ENCODE measurements around the gene ZNF132. TPM values are rescaled to one million over a fixed set of nuclear protein-coding genes. Genes with fewer than 3 reads are reported as not detected.

The ZNF132 gene
- total RNA-seq, 1 experiment from 2014 or later, result 2.6 TPM

DNA sequence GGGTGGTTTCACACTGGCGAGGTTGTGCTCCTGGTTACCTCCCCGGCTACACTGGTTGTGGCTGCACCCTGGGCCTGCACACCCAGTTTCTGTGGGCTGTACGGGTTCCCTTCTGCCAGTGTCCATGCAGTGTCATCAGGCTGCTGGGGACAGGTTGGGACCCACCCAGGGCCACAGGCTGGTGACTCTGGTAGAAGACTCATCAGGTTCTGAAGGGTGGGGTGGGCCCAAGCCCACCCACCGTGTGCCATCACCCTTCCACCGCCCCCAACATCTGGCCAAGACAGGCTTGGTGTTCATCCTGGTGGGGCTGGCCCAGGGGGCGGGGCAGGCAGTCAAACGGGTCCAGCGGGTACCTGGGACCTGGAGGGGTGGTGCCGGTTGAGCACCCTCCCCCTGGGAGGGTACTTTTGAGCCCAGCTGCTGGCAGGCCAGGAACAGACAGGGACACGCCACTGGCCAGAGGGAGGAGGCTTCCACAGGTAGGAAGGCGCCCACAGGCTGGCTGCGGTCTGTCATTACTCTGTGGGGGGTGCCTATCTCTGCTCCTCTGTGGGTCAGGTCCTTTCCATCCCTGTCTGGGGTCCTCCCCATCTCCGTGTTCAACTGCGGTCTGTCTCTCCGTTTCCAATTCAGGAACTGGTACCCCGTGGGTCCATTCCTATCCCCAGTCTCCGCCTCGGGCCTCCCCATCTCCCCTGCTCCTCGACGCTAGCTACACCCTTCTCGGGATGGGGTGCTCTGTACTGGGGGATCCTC lies 44.6 kb downstream of the ZNF132 start, which contains the start of gene RNF225 (continued):
- TF ChIP-seq, protein P1, sequence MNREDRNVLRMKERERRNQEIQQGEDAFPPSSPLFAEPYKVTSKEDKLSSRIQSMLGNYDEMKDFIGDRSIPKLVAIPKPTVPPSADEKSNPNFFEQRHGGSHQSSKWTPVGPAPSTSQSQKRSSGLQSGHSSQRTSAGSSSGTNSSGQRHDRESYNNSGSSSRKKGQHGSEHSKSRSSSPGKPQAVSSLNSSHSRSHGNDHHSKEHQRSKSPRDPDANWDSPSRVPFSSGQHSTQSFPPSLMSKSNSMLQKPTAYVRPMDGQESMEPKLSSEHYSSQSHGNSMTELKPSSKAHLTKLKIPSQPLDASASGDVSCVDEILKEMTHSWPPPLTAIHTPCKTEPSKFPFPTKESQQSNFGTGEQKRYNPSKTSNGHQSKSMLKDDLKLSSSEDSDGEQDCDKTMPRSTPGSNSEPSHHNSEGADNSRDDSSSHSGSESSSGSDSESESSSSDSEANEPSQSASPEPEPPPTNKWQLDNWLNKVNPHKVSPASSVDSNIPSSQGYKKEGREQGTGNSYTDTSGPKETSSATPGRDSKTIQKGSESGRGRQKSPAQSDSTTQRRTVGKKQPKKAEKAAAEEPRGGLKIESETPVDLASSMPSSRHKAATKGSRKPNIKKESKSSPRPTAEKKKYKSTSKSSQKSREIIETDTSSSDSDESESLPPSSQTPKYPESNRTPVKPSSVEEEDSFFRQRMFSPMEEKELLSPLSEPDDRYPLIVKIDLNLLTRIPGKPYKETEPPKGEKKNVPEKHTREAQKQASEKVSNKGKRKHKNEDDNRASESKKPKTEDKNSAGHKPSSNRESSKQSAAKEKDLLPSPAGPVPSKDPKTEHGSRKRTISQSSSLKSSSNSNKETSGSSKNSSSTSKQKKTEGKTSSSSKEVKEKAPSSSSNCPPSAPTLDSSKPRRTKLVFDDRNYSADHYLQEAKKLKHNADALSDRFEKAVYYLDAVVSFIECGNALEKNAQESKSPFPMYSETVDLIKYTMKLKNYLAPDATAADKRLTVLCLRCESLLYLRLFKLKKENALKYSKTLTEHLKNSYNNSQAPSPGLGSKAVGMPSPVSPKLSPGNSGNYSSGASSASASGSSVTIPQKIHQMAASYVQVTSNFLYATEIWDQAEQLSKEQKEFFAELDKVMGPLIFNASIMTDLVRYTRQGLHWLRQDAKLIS (CRISPR knock-in tag; IDR thresholded peaks at IDR 0.05; ENCODE audit: borderline replicate concordance), result peak; percentile 18; the same call in 1 of the 2 replicates
- TF ChIP-seq, protein P2, sequence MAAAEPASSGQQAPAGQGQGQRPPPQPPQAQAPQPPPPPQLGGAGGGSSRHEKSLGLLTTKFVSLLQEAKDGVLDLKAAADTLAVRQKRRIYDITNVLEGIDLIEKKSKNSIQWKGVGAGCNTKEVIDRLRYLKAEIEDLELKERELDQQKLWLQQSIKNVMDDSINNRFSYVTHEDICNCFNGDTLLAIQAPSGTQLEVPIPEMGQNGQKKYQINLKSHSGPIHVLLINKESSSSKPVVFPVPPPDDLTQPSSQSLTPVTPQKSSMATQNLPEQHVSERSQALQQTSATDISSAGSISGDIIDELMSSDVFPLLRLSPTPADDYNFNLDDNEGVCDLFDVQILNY (CRISPR knock-in tag; IDR thresholded peaks at IDR 0.05), result peak; percentile 43; the same call in 1 of the 2 replicates
- TF ChIP-seq RELA (CRISPR knock-in tag; IDR thresholded peaks at IDR 0.05; ENCODE audit: borderline replicate concordance), result no peak
- TF ChIP-seq ZBTB21 (CRISPR knock-in tag; IDR thresholded peaks at IDR 0.05; ENCODE audit: borderline replicate concordance), result no peak

DNA sequence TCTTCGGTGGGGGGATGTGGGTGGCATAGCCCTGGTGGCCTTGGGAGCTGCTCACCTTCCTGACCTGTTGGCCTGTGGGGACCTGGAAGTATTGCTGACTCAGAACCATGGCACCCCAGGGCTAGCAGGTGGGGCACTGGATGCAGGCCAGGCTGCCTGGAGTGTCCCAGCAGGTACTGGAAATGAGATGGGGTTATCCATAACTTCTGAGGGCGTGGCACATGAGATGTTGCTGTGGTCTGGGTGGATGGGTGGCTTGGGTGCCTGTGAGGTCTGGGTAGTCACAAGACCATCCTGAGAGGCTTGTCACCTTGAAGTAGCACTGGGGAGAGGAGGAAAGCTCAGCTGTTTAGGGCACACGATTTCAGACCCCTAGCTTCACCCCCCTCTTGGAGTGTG lies 45.1 kb downstream of the ZNF132 start:
- no peak for TF ChIP-seq FOXK1 (CRISPR knock-in tag; IDR thresholded peaks at IDR 0.05)
- no peak for TF ChIP-seq TEAD4 (CRISPR knock-in tag; IDR thresholded peaks at IDR 0.05)
- no peak for TF ChIP-seq GTF2I (CRISPR knock-in tag; conservative IDR thresholded peaks at IDR 0.05)
- TF ChIP-seq GRHL2 (CRISPR knock-in tag; IDR thresholded peaks at IDR 0.05; ENCODE audit: insufficient replicate concordance, severe bottlenecking), result no peak
- no peak for TF ChIP-seq HMGA2 (CRISPR knock-in tag; IDR thresholded peaks at IDR 0.05)
- TF ChIP-seq ZNF263 (CRISPR knock-in tag; IDR thresholded peaks at IDR 0.05; ENCODE audit: low read depth), result no peak
- no peak for TF ChIP-seq IRF2 (CRISPR knock-in tag; IDR thresholded peaks at IDR 0.05; ENCODE audit: borderline replicate concordance, low read depth)
- H3K4me3 Mint-ChIP-seq, result peak overlapping the region; percentile 27; the same call in 1 of the 2 replicates
- POLR2A ChIA-PET, result interaction anchor here (1.5 to 1.8 kb wide), 2 partner anchors 12 to 32 kb away, joined by 4 to 6 read pairs; partner anchors contain the start of gene ZNF497
- H3K4me1 Mint-ChIP-seq, result peaks cover 7% of the 10 kb centered on the region; the same call in 1 of the 2 replicates
- H3K36me3 Mint-ChIP-seq, result peaks cover 40% of the 10 kb centered on the region
- CTCF ChIA-PET, result interaction anchor here (1.1 to 1.7 kb wide), 3 partner anchors 13 to 125 kb away, joined by 5 read pairs; partner anchors contain the start of gene ZBTB45
- H3K27me3 Mint-ChIP-seq (ENCODE audit: low read depth), result peaks cover 31% of the 10 kb centered on the region
- DNase-seq (ENCODE audit: low spot score), result no peak
- H3K27ac Mint-ChIP-seq, result peak overlapping the region; percentile 63; the same call in 1 of the 2 replicates
- no peaks in the 10 kb centered on the region for H3K9me3 Mint-ChIP-seq
- no peak for ATAC-seq

DNA sequence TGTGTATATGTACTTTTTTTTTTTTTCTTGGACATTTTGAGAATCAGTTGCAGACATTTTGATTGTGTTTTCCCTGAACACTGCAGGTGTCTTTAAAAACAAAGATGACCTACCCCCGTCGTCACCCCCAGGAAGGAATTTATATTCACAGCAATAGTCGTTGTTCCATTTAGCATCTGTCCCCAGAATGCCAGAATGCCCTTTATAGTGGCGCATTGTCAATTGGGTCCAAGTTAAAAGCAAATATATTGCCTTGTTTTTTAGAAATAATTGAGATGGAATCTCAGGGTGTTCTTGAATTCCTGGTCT lies 46.3 kb downstream of the ZNF132 start:
- CTCF ChIA-PET, result no interaction called here
- H3K36me3 Mint-ChIP-seq, result peaks cover 47% of the 10 kb centered on the region
- H3K9me3 Mint-ChIP-seq, result no peaks in the 10 kb centered on the region
- DNase-seq (ENCODE audit: low spot score) (no peak), ATAC-seq (no peak)
- H3K4me3 Mint-ChIP-seq, result no peak overlapping the region
- H3K27ac Mint-ChIP-seq, result no peak overlapping the region
- H3K27me3 Mint-ChIP-seq (ENCODE audit: low read depth), result peaks cover 21% of the 10 kb centered on the region
- H3K4me1 Mint-ChIP-seq, result peaks cover 15% of the 10 kb centered on the region
- POLR2A ChIA-PET, result no interaction called here
- TF ChIP-seq ZNF219 (CRISPR knock-in tag; IDR thresholded peaks at IDR 0.05; ENCODE audit: borderline replicate concordance) (no peak), SMAD4 (CRISPR knock-in tag; IDR thresholded peaks at IDR 0.05) (no peak), RORB (CRISPR knock-in tag; IDR thresholded peaks at IDR 0.05) (no peak), TP53 (CRISPR knock-in tag; IDR thresholded peaks at IDR 0.05) (no peak), RELA (CRISPR knock-in tag; IDR thresholded peaks at IDR 0.05; ENCODE audit: borderline replicate concordance) (no peak), GTF2I (CRISPR knock-in tag; conservative IDR thresholded peaks at IDR 0.05) (no peak), ZNF138 (CRISPR knock-in tag; conservative IDR thresholded peaks at IDR 0.05) (no peak), ZNF232 (CRISPR knock-in tag; IDR thresholded peaks at IDR 0.05) (no peak)
- TF ChIP-seq, protein P3, sequence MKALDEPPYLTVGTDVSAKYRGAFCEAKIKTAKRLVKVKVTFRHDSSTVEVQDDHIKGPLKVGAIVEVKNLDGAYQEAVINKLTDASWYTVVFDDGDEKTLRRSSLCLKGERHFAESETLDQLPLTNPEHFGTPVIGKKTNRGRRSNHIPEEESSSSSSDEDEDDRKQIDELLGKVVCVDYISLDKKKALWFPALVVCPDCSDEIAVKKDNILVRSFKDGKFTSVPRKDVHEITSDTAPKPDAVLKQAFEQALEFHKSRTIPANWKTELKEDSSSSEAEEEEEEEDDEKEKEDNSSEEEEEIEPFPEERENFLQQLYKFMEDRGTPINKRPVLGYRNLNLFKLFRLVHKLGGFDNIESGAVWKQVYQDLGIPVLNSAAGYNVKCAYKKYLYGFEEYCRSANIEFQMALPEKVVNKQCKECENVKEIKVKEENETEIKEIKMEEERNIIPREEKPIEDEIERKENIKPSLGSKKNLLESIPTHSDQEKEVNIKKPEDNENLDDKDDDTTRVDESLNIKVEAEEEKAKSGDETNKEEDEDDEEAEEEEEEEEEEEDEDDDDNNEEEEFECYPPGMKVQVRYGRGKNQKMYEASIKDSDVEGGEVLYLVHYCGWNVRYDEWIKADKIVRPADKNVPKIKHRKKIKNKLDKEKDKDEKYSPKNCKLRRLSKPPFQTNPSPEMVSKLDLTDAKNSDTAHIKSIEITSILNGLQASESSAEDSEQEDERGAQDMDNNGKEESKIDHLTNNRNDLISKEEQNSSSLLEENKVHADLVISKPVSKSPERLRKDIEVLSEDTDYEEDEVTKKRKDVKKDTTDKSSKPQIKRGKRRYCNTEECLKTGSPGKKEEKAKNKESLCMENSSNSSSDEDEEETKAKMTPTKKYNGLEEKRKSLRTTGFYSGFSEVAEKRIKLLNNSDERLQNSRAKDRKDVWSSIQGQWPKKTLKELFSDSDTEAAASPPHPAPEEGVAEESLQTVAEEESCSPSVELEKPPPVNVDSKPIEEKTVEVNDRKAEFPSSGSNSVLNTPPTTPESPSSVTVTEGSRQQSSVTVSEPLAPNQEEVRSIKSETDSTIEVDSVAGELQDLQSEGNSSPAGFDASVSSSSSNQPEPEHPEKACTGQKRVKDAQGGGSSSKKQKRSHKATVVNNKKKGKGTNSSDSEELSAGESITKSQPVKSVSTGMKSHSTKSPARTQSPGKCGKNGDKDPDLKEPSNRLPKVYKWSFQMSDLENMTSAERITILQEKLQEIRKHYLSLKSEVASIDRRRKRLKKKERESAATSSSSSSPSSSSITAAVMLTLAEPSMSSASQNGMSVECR (CRISPR knock-in tag; IDR thresholded peaks at IDR 0.05; ENCODE audit: borderline replicate concordance), result no peak
- TF ChIP-seq, protein P4, sequence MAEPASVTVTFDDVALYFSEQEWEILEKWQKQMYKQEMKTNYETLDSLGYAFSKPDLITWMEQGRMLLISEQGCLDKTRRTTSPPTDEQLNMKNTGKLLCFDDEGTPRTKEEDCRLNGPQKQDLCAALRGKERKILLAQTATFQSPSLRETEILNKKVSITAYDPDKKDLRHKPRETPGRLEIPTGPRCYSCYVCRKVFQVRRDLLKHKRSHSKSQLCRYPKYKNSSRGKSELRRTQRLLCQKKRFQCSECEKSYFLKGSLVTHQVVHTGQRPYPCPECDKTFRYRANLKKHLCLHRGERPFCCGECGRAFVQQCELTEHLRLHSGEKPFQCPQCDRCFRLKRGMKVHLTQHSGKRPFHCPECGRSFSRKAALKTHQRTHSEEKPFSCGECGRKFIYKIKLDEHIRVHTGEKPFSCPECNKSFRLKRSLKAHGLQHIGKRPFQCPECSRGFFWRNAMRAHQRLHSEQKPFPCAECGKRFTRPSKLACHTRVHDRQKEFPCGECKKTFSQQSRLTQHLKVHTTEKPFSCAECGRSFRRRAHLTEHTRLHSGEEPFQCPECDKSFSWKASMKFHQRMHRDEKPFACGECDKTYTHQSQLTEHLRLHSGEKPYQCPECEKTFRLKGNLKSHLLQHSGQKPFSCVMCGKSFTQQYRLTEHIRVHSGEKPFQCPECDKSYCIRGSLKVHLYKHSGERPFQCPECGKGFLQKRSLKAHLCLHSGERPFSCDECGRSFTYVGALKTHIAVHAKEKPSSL (CRISPR knock-in tag; conservative IDR thresholded peaks at IDR 0.05), result no peak
- TF ChIP-seq, protein P5, sequence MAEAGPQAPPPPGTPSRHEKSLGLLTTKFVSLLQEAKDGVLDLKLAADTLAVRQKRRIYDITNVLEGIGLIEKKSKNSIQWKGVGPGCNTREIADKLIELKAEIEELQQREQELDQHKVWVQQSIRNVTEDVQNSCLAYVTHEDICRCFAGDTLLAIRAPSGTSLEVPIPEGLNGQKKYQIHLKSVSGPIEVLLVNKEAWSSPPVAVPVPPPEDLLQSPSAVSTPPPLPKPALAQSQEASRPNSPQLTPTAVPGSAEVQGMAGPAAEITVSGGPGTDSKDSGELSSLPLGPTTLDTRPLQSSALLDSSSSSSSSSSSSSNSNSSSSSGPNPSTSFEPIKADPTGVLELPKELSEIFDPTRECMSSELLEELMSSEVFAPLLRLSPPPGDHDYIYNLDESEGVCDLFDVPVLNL (CRISPR knock-in tag; IDR thresholded peaks at IDR 0.05; ENCODE audit: borderline replicate concordance, low read depth), result no peak
